IPS-NIHi11 (cell line): ENCODE data around the gene EFL1.
"Not testable (repeated sequence)": the region's sequence is repeated elsewhere in the genome, so short reads cannot be mapped to it uniquely, and the experiment has no call there.

Experiments
- DNase-seq: peaks from one replicate; pipeline ENCODE4 v3.0.0; 2012; ENCODE audit warnings: mixed read lengths, low spot score

Gene EFL1

GRCh38 chr15:82262422-82263026 lies at the start of gene EFL1, which contains the start of gene SAXO2:
TSS of gene EFL1 (minus strand) at chr15:82262734. CDS start at chr15:82261778, 956 bp downstream.
TSS of gene SAXO2 (plus strand) at chr15:82262818. CDS start at chr15:82262880, 62 bp downstream.
- DNase-seq = peak; percentile 92

- DNase-seq = not testable (repeated sequence)
Measured at GRCh38 chr15:82311321-82311720, 48.8 kb upstream of the EFL1 start.

- no peak for DNase-seq
Measured at GRCh38 chr15:82309802-82310201, 47.3 kb upstream of the EFL1 start.

GRCh38 chr15:82307714-82308081 lies 45.2 kb upstream of the EFL1 start:
- DNase-seq = no peak

GRCh38 chr15:82306791-82307713 lies 44.5 kb upstream of the EFL1 start:
- DNase-seq = no peak

- DNase-seq = no peak
Measured at GRCh38 chr15:82305621-82306048, 43.1 kb upstream of the EFL1 start.

- DNase-seq = no peak
Measured at GRCh38 chr15:82304778-82305090, 42.2 kb upstream of the EFL1 start.

GRCh38 chr15:82303956-82304777 lies 41.6 kb upstream of the EFL1 start:
- DNase-seq = no peak

- no peak for DNase-seq
Measured at GRCh38 chr15:82301296-82302016, 38.9 kb upstream of the EFL1 start.

- DNase-seq = no peak
Measured at GRCh38 chr15:82300883-82301282, 38.3 kb upstream of the EFL1 start.

GRCh38 chr15:82300326-82300725 lies 37.8 kb upstream of the EFL1 start:
- not testable (repeated sequence) for DNase-seq

GRCh38 chr15:82299511-82299914 lies 37.0 kb upstream of the EFL1 start:
- DNase-seq = not testable (repeated sequence)

- DNase-seq = no peak
Measured at GRCh38 chr15:82298520-82298919, 36.0 kb upstream of the EFL1 start.

- DNase-seq = no peak
Measured at GRCh38 chr15:82298032-82298431, 35.5 kb upstream of the EFL1 start.

- DNase-seq = no peak
Measured at GRCh38 chr15:82297546-82297945, 35.0 kb upstream of the EFL1 start.

GRCh38 chr15:82294061-82294690 lies 31.6 kb upstream of the EFL1 start:
- DNase-seq = peak; percentile 56

GRCh38 chr15:82292271-82292670 lies 29.7 kb upstream of the EFL1 start:
- DNase-seq = no peak

GRCh38 chr15:82288202-82288601 lies 25.7 kb upstream of the EFL1 start:
- not testable (repeated sequence) for DNase-seq

- not testable (repeated sequence) for DNase-seq
Measured at GRCh38 chr15:82286475-82286874, 23.9 kb upstream of the EFL1 start.

- not testable (repeated sequence) for DNase-seq
Measured at GRCh38 chr15:82284381-82284780, 21.8 kb upstream of the EFL1 start.

GRCh38 chr15:82282386-82282785 lies 19.9 kb upstream of the EFL1 start:
- DNase-seq = not testable (repeated sequence)
